GM19099 (cell line): Measurements from ENCODE around the gene LRRC26.

Experiments used
- POLR2A ChIP-seq: IDR thresholded peaks from 3 replicates; pipeline ENCODE4 v1.6.1; 2011; ENCODE audit warnings: low read depth; ENCODE audit not compliant: insufficient read length; ENCODE audit errors: extremely low read depth

Gene LRRC26

DNA sequence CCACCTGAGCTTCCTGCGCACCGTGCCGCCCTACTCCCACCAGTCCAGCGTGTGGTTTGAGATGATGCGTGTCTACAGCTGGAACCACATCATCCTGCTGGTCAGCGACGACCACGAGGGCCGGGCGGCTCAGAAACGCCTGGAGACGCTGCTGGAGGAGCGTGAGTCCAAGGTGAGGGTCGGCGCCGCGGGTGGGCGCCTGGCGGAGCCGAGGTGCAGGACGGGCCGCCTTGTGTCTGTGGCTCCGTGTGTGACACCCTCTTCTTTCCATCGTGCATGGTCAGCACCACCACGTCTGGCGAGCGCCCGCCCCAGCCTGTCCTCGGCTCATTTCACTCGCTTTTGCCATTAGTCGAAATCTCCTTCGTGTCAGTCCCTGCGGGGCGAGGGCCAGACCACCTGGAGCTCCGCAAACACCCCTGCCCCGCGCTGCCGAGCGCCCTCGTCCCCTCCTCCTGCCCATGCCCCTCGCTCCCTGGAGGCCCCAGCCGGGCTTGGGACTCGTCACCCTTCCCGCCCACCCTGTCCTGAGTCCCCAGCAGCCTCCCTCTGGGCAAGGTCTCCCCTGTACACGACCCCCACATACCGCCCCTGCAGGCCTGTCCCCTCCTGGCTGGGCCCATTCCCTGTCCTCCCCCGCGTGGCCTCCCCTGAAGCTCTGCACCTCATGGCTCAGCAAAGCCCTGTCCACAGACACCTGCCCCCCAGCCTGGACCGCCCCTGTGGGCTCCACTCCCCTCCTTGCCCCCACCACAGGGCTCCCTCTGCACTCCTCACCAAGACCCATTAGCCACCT, 23.9 kb downstream of the LRRC26 start:
- no peak for TF ChIP-seq POLR2A

DNA sequence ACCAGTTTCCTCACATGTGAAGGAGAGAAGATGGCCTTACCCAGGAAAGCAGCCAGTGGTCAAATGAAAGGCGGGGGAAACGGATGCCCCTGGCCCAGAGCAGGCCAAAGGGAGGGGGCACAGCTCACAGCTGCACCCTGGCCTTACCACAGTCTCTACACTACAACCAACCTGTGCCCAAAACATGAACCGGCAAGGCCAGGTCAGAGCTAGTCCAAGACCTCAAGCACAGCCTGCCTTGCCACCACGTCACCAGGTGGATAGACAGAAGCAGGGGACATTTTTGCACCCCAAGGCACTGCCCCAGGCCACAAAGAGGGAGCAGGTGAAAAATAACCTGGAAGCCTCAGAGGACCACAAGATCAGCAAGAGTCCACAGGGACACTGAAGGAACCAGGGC, 26.4 kb downstream of the LRRC26 start:
- TF ChIP-seq POLR2A: no peak

DNA sequence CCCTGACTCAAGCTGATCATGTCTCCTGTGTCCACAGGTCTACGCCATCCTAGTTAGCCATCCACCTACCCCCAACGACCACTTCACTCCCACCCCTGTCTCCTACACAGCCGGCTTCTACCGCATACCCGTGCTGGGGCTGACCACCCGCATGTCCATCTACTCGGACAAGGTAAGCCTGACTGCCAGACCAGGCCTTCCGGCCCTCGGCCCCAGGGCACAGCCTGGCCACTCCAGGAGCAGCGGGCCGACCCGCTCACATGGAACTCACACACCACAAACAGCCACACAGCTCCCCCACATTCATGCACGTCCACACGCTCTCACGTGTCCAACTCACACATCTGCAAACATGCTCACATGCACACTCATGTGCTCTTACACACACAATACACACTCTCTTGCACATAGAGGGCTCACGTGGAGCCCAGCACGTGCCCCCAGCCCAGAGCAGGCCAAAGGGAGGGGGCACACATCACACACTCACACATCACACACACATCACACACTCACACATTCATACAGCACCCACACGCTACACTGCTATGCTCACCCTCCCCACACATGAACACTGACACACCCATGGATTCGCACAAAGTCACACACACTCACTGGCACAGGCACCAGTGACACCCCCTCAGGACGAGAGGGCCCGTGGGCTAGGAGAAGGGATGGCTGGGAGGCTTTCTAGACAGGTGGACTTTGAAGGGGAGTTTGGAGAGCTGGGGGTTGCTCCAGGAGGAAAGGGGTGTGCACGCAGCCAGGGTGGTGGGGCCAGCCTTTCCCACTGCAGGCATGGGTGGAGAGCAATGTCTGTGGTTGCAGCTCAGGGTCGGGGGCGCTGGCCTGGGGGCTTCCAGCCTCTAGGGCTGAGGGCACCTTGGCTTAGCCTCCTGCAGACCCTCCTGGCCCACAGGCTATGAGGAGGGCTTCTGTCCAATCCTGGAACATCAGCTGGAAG, 27.6 kb downstream of the LRRC26 start:
- TF ChIP-seq POLR2A: no peak

DNA sequence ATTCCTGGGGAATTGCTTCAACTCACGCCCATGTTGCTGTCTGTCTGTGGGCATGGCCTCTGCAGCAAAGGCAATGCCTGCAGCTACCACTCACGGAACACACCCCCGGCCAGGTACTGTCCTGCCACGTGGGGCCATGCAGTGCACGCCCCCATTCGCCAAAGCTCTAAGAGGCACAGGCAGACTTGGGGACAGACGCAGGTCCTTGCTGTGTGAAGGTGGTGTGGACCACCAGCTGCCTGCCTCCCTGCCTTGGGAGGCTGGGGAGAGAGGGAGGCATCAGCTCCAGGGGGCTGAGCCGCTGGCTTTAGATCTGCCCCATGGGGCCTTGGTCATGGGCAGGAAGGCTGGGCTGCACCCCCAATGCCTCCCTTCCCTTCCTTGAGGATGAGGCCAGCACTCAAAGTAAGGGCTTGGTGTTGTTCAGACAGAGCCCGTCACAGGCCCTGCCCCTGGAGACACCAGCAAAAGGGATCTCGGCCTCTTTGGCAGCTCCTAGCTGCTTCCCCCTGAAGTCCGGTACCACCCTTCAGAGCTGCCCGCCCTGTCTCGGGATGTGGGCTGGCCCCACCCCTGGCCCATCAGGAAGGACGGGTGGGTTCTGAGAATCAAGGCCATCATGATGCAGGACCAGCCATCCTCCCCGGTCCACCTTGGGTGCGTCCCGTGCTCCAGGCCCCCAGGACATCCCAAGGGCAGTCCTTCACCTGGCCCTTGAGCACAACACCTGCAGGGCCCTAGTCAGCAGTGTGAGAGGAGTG, 28.6 kb downstream of the LRRC26 start:
- TF ChIP-seq POLR2A: no peak

DNA sequence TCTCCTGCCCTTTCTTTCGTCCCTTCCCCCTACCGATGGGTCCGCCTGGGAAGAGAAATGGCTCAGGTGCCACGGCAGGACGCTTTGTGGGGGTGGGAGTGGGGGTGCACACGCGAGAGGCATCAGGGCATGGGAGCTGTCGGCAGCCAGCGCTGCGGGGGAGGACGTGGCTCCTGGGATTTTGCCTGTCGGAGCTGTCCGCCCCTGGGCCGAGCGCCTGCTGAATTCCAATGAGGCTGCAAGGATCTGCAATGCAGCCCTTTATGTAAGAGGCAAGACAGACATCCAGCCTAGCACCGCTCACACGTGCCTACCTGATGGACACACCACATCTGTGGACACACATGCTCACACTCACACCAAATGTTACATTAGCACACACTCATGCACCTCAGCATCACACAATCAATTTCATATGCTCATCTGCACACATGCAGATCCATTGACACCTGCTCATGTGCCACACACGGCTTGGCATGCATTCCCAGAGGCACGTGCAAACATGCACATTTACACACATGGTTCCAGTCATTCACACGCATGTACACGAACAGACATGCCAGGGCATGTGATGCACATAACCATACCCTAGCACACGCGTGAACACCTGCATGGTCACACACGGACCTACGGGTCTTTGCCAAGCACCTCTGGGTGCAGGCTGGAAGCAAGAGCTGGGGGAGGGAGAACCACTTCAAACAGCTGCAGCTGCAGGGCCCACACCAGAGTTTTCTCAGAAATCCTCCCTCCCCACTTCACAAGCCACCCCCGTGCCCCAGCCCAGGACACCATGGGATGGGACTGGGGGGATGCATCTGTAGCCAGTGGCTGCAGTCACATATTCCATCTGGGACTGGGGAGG, 29.5 kb downstream of the LRRC26 start:
- no peak for TF ChIP-seq POLR2A

DNA sequence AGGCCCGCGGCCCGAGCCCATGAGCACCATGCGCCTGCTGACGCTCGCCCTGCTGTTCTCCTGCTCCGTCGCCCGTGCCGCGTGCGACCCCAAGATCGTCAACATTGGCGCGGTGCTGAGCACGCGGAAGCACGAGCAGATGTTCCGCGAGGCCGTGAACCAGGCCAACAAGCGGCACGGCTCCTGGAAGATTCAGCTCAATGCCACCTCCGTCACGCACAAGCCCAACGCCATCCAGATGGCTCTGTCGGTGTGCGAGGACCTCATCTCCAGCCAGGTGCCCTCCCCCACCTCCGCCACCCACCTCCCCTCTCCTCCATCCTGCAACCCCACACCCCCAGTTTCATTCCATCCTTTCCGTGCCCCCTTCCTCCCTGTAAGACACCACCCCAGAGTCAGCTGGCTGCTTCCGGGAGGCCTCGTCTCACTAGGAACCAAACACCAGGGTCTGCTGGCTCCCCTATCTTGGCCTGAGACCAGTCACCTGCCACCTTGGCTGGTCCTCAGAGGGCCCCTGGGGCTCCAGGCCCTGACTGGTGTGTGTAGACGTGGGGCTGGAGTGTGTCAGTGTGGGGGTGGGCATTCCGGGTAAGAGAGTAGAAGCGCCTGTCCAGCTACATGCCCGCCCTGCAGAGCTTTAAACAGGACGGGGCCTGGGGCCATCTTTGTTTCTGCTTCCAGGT, 30.2 kb downstream of the LRRC26 start:
- TF ChIP-seq POLR2A: no peak

DNA sequence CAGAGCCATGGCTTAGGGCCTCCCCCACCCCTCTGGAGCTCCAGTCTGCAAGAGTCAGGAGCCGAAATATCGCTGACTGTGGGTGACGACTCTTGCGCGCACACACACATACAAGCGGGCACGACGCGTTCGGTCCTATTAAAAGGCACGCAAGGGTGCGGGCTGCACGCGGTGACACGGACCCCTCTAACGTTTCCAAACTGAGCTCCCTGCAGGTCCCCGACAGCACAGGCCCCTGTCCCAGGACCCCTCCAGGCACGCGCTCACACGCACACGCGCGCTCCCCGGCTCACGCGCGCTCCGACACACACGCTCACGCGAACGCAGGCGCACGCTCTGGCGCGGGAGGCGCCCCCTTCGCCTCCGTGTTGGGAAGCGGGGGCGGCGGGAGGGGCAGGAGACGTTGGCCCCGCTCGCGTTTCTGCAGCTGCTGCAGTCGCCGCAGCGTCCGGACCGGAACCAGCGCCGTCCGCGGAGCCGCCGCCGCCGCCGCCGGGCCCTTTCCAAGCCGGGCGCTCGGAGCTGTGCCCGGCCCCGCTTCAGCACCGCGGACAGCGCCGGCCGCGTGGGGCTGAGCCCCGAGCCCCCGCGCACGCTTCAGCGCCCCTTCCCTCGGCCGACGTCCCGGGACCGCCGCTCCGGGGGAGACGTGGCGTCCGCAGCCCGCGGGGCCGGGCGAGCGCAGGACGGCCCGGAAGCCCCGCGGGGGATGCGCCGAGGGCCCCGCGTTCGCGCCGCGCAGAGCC, 31.0 kb downstream of the LRRC26 start, which contains the start of gene GRIN1:
Gene GRIN1, plus strand, starts transcription at position 433 of the 746 bp plus-strand sequence. CDS start 333 bp downstream, outside the sequence.
- no peak for TF ChIP-seq POLR2A

DNA sequence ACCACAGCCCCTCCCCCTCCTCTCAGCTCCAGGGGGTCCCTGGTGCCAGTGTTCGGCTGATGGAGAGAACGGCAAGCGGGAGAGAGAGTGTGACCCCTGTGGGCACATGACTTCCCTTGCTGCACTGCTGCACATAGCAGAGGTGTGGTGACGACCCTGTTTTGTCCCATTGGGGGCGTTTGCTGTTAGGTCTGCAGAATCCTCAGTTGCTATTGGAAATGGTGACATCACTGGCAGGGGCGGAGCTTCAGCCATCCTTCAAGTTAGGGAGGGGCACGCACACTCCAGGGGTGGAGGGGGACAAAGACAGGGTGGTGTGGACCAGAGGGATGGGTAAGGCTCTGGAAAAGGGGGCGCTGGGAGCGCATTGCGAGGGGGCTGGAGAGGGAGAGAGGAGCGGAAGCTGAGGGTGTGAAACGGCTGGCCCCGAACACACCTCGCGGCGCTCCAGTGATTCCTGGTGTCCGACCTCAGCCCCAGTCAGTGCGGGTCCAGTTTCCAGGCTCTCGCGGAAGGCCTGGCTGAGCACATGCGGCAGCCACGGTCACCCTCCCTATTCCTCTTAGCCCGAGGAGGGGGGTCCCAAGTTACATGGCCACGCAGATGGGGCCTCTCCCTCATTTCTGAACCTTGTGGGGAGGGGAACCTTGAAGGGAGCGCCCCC, 31.7 kb downstream of the LRRC26 start:
- no peak for TF ChIP-seq POLR2A

DNA sequence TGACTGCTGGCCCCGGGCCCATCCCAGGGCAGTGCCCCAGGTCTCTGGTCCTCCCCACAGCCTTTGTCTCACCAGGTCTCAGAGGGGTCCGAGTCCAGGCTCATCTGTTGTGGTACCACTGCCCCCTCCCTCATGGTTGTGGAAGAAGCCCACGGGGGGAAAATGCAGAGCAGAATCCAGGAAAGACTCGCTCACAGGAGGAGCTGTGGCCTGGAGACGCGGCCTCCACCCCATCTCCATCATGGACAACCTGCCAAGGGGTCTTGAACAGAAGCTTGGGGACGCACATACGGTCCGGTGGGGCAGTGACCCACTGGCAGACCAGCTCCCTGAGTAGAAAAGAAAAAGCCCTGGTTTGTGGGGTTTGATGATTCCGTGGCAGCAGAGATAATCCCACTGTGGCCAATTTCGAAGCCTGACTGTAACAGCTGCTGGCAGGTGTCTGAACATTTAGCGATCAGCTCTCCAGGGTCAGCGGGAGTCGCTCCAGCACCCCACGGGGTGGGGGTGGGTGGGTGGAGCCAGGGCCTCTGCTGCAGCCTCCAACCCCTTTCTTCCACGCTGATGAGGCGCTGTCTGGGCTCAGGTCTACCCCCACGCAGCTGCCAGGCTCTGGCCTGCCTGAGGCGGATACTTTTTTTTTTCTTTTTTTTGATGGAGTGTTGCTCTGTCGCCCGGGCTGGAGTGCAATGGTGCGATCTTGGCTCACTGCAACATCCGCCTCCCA, 32.8 kb downstream of the LRRC26 start:
- no peak for TF ChIP-seq POLR2A

DNA sequence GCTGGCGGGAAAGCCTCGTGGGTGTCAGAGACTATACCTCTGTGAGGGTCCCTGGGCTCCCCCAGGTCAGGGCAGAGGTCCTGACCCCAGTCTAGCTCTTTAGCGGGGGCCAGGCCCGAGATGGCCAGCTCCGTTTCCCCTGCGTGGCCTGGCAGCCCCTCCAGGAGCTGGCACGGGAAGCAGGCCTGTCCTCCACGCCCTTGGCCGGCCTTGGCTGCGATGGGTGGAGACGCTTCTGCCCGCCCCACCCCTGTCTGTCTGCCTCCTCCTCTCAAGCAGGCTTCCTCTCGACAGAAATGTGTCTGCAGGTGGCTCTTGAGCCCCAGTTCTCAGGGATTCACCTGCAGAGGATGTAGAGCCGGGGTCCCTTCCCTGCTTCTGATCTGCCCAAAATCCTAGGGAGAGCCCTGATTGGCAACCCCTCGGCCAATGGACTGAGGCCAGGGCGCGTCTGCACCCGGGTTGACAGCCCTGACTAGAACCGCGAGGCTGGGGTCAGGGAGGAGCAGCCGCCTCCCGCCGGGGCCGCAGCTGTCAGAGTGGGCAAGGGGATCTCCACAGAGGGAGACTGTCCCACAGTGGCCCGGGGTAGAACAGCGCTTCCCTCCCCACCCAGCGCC, 33.5 kb downstream of the LRRC26 start:
- TF ChIP-seq POLR2A: no peak

DNA sequence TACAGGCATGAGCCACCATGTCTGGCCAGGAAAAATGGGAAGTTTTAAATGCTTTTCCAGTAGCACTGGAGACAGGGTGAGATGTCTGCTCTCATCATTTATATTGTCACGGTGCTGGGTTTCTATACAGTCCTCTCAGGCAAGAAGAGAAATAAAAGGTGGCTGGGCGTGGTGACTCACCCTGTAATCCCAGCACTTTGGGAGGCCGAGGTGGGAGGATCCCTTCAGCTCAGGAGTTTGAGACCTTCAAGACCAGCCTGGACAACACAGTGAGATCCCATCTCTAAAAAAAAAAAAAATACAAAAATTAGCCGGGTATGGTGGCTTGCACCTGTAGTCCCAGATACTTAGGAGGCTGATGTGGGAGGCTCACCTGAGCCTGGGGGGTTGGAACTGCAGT, 35.7 kb downstream of the LRRC26 start:
- no peak for TF ChIP-seq POLR2A
